HepG2 (cell line): ENCODE data around the gene ART5. TPM values are rescaled to one million over a fixed set of nuclear protein-coding genes. Genes with fewer than 3 reads are reported as not detected.

Source experiments
- AFF4 ChIP-seq: sonication (generic); formaldehyde crosslinking; IDR thresholded peaks from 2 replicates; pipeline ENCODE4 v1.4.0; 2020; ENCODE audit warnings: missing genetic modification reagents
- ARHGAP35 ChIP-seq: sonication (generic); formaldehyde crosslinking; IDR thresholded peaks from 2 replicates; pipeline ENCODE4 v1.9.0; 2022; ENCODE audit warnings: mild to moderate bottlenecking, inconsistent platforms, moderate library complexity, missing genetic modification reagents, borderline replicate concordance
- CEBPB ChIP-seq: IDR thresholded peaks from 2 replicates; pipeline ENCODE4 v1.6.1; 2011; ENCODE audit warnings: low read depth, low read length, improper control_type of control experiment, borderline replicate concordance
- CEBPZ ChIP-seq: IDR thresholded peaks from 2 replicates; pipeline ENCODE4 v1.6.1; 2012; ENCODE audit warnings: low read length, improper control_type of control experiment
- ELF3 ChIP-seq: IDR thresholded peaks from 2 replicates; pipeline ENCODE4 v1.6.1; 2016; ENCODE audit warnings: missing genetic modification reagents, missing compliant biosample characterization
- KLF11 ChIP-seq: IDR thresholded peaks from 2 replicates; pipeline ENCODE4 v1.6.1; 2016; ENCODE audit warnings: missing compliant biosample characterization
- MLX ChIP-seq: IDR thresholded peaks from 2 replicates; pipeline ENCODE4 v1.6.1; 2016
- MTF1 ChIP-seq: sonication (generic); formaldehyde crosslinking; IDR thresholded peaks from 2 replicates; pipeline ENCODE4 v1.5.0; 2020; ENCODE audit warnings: missing genetic modification reagents
- NBN ChIP-seq: fragments of 450-650 bp; conservative IDR thresholded peaks from 2 replicates; pipeline ENCODE4 v1.6.1; 2017
- NCOR1 ChIP-seq: fragments of 200-600 bp; sonication (generic); IDR thresholded peaks from 2 replicates; pipeline ENCODE4 v1.7.0; 2017; ENCODE audit warnings: antibody characterized with exemption, low read length, borderline replicate concordance
- RAD21 ChIP-seq: fragments of 450-650 bp; formaldehyde crosslinking; IDR thresholded peaks from 2 replicates; pipeline ENCODE4 v1.5.0; 2020; ENCODE audit warnings: mild to moderate bottlenecking
- SMYD3 ChIP-seq: sonication (generic); formaldehyde crosslinking; IDR thresholded peaks from 2 replicates; pipeline ENCODE4 v1.8.1; 2023; ENCODE audit warnings: mild to moderate bottlenecking, missing genetic modification reagents
- SRY ChIP-seq: sonication (generic); formaldehyde crosslinking; IDR thresholded peaks from 2 replicates; pipeline ENCODE4 v1.8.0; 2022; ENCODE audit warnings: mild to moderate bottlenecking, missing genetic modification reagents
- TAF1 ChIP-seq: sonication (generic); formaldehyde crosslinking; IDR thresholded peaks from 2 replicates; pipeline ENCODE4 v1.4.0; 2020; ENCODE audit warnings: missing genetic modification reagents
- TBL1XR1 ChIP-seq: fragments of 150-350 bp; IDR thresholded peaks from 2 replicates; pipeline ENCODE4 v1.6.1; 2014; ENCODE audit warnings: borderline replicate concordance, low read length; ENCODE audit not compliant: partially characterized antibody
- ZMAT3 ChIP-seq: sonication (generic); formaldehyde crosslinking; conservative IDR thresholded peaks from 2 replicates; pipeline ENCODE4 v1.7.0; 2021; ENCODE audit warnings: missing genetic modification reagents
- ZNF205 ChIP-seq: IDR thresholded peaks from 2 replicates; pipeline ENCODE4 v1.6.1; 2018; ENCODE audit warnings: missing biosample characterization, missing genetic modification reagents
- ZNF207 ChIP-seq: fragments of 450-650 bp; IDR thresholded peaks from 2 replicates; pipeline ENCODE4 v1.6.1; 2016; ENCODE audit warnings: antibody characterized with exemption, borderline replicate concordance
- ZNF326 ChIP-seq: sonication (generic); formaldehyde crosslinking; IDR thresholded peaks from 2 replicates; pipeline ENCODE4 v1.4.0; 2020; ENCODE audit warnings: missing genetic modification reagents, borderline replicate concordance
- ZNF333 ChIP-seq: sonication (generic); formaldehyde crosslinking; IDR thresholded peaks from 2 replicates; pipeline ENCODE4 v1.4.0; 2020; ENCODE audit warnings: mild to moderate bottlenecking, missing genetic modification reagents, borderline replicate concordance
- ZNF589 ChIP-seq: sonication (generic); formaldehyde crosslinking; conservative IDR thresholded peaks from 2 replicates; pipeline ENCODE4 v1.8.0; 2022; ENCODE audit warnings: mild to moderate bottlenecking, moderate library complexity, missing genetic modification reagents
- ZNF639 ChIP-seq: conservative IDR thresholded peaks from 2 replicates; pipeline ENCODE4 v1.6.1; 2018; ENCODE audit warnings: missing genetic modification reagents
- polyA plus RNA-seq, 8 experiments: library from polyadenylated mRNA; depleted of rRNA in 3 of 8; stranded (reverse) in 7 of 8; unstranded in 1 of 8; fragments of >200 nt; fragmentation: Illumina TruSeq in 4 of 8; extraction: Trizol in 4 of 8; gene quantifications; 2 replicates each; pipeline versions ENCODE4 v1.2.1 to v1.2.3, GENCODE V29; 2011 to 2016; ENCODE audit warnings: low read depth in 4 of 8, missing spikeins in 1 of 8, mixed read lengths in 1 of 8; ENCODE audit not compliant: insufficient read depth in 1 of 8
- total RNA-seq, 5 experiments: library from RNA; depleted of rRNA; stranded (reverse); fragments of >200 nt; fragmentation: Illumina TruSeq; extraction: Trizol; gene quantifications; 2 replicates each; pipeline ENCODE4 v1.2.3, GENCODE V29; 2016; ENCODE audit warnings: low read depth in 1 of 5

ART5 gene
- total and polyA plus RNA-seq, 2 of the 13 experiments (the other 11 are each of a cell fraction or from before 2014, with no cell fraction given), result 0.55 to 0.93 TPM

- TF ChIP-seq AFF4 (no peak), NBN (no peak), ARHGAP35 (CRISPR knock-in tag) (no peak), ZNF639 (CRISPR knock-in tag) (no peak), TBL1XR1 (no peak), MLX (no peak), RAD21 (CRISPR knock-in tag) (no peak), ZMAT3 (CRISPR knock-in tag) (no peak), CEBPB (no peak), MTF1 (no peak), ZNF589 (CRISPR knock-in tag) (no peak), ZNF333 (CRISPR knock-in tag) (no peak), TAF1 (CRISPR knock-in tag) (peak; percentile 43; the same call in 1 of the 2 replicates), NCOR1 (no peak), SMYD3 (CRISPR knock-in tag) (no peak), SRY (CRISPR knock-in tag) (no peak), ZNF205 (CRISPR knock-in tag) (peak; percentile 45; the same call in 1 of the 2 replicates), ZNF326 (CRISPR knock-in tag) (no peak), CEBPZ (no peak), ELF3 (no peak), KLF11 (no peak), ZNF207 (no peak)
Observed at GRCh38 chr11:3642071-3642951, 519 bp upstream of the ART5 start (continued).
